Esophagus mucosa (tissue), 1 donor: ENCODE data around the gene UGT1A5. TPM values are rescaled to one million over a fixed set of nuclear protein-coding genes. Genes with fewer than 3 reads are reported as not detected.
"Not testable (repeated sequence)": the region's sequence is repeated elsewhere in the genome, so short reads cannot be mapped to it uniquely, and the experiment has no call there.

Experiments
- ATAC-seq: fragments of 200-7000 bp; cut with Tn5 transposase; one replicate; pipeline ENCODE4 v1.9.1; 2020
- total RNA-seq: library from RNA; stranded (reverse); gene quantifications from one replicate; pipeline ENCODE4 v1.2.4, GENCODE V29; 2023
- donor health status: DM: yes; HTN: yes; CAD: no.

UGT1A5 gene
- total RNA-seq, 1 donor from 2014 or later = 0.68 TPM

DNA sequence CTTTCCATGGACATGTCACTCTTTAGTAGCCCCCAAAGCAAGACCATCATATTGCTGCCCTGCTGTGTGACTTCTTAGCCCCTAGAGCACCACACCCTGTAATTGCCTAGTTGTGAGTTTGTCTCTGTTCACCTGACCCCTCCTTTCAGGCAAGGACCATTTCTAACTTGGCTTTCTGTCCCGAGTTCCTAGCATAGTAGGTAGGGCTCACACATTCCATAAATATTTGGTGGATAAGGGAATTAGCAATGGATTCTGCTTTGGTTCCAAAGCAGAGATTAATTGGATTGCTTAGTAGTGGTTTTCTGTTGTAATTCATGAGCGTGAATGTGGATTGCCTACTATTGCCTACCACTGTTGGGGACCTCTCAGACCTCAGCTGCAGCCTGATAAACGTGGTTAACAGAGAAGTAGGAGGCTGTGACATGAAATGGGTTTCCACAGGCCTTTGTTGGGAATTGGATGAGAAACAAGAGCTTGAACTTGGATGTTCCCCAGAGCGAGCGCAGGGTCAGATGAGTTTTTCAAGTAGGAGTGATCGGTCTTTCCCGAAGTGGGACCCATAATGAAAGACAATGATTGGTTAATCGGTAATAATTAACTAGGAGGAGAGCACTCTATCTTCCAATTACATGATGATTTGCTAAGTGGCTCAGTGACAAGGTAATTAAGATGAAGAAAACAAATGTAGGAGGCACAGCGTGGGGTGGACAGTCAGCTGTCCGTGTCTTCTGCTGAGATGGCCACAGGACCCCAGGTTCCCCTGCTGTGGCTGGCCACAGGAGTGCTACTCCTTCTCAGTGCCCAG is 34.0 kb downstream of the UGT1A5 start:
- ATAC-seq = no peak

DNA sequence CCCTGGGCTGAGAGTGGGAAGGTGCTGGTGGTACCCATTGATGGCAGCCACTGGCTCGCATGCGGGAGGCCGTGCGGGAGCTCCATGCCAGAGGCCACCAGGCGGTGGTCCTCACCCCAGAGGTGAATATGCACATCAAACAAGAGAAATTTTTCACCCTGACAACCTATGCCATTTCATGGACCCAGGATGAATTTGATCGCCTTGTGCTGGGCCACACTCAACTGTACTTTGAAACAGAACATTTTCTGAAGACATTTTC is 34.5 kb downstream of the UGT1A5 start:
- no peak for ATAC-seq

DNA sequence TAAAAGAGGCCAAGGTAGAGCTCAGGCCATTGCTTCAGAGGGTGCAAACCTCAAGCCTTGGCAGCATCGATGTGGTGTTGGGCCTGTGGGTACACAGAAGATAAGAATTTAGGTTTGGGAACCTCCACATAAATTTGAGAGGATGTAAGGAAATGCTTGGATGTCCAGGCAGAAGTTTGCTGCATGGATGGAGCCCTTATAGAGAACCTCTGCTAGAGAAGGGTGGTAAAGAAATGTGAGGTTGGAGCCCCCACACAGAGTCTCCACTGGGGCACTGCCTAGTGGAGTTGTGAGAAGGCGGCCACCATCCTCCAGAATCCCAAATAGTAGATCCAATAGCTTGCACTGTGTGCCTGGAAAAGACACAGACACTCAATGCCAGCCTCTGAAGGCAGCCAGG is 38.0 kb downstream of the UGT1A5 start:
- ATAC-seq = not testable (repeated sequence)

DNA sequence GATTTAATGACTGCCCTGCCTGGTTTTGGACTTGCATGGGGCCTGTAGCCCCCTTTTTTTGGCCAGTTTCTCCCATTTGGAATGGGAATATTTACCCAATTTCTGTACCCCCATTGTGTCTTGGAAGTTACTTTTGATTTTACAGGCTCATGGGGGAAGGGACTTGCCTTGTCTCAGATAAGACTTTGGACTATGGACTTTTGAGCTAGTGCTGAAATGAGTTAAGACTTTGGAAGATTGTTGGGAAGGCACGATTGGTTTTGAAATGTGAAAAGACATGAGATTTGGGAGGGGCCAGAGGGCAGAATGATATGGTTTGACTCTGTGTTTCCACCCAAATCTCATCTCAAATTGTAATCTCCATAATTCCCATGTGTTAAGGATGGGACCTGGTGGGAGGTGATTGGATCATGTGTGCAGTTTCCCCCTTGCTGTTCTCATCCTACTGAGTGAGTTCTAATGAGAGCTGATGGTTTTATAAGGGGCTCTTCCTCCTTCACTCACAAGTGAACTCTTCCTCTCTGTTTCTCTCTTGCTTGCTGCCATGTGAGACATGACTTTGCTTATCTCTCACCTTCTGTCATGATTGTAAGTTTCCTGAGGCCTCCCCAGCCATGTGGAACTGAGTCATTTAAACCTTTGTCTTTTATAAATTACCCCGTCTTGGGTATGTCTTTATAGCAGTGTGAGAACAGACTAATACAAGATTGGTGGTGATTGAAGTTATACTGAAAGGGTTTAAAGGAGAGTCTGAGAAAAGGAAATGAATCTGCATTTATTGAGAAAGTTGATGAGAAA is 38.7 kb downstream of the UGT1A5 start:
- not testable (repeated sequence) for ATAC-seq

DNA sequence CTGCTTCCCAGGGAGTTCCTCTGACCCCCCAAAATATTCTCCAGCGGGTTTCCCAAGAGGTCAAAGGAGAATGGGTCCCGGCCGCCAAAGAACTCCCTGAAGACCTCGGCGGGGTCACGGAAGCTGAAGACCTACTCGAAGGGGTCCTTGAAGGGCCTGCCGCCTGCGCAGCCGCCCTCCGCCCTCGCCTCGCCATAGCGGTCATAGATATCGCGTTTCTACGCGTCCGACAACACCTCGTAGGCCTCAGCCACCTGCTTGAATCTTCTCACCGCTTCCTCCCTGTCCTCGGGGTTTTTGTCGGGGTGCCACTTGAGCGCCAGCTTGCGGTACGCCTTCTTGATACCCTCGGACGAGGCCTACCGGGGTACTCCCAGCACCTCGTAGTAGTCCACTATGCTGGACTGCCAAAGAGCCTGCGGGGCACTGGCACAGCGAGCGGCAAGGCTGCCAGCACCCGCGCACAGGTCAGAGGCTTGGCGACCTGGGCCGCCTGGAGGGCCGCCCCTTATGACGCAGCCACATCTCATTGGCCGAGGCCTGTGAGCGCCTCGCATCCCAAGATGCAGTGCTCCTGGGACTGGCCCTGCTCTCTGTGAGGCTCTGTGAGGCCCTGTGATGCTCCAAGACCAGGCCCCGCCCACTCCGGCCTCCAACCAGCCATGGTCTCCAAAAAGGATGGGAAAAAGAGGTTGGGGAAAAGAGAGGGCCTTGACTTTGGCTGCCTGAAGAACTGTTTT is 42.3 kb downstream of the UGT1A5 start:
- no peak for ATAC-seq

DNA sequence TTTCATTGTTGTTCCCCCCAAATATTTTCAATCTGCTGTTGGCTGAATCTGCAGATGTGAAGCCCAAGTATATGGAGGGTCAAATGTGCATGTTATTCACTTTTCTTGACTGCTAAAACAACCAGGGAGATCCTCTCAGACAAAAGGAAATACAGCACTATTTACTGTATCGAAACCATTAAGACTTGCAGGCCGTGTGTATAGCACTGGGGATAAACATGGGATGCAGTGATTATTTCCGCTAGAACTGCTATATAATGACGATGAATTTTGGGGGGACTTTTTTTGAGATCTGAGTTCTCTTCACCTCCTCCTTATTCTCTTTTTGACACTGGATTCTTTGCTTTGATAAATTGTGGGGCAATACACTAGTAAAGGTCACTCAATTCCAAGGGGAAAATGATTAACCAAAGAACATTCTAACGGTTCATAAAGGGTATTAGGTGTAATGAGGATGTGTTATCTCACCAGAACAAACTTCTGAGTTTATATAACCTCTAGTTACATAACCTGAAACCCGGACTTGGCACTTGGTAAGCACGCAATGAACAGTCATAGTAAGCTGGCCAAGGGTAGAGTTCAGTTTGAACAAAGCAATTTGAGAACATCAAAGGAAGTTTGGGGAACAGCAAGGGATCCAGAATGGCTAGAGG is 43.8 kb downstream of the UGT1A5 start:
- ATAC-seq = no peak

DNA sequence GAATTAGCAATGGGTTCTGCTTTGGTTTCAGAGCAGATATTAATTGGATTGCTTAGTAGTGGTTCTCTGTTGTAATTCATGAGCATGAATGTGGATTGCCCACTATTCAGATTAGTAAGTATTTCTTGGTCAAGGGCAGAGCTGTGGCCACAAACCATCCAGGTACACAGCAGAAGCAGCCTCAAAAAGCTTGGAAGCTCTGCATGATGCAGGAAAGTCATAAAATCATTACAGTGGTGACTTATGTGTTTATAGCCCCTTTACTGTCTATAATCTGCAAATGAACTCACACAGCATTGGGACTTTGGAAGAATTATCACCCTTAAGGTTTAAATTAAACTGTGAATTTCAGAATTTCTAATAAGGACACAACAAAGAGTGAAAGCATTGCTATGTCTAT is 45.4 kb downstream of the UGT1A5 start:
- ATAC-seq = no peak

DNA sequence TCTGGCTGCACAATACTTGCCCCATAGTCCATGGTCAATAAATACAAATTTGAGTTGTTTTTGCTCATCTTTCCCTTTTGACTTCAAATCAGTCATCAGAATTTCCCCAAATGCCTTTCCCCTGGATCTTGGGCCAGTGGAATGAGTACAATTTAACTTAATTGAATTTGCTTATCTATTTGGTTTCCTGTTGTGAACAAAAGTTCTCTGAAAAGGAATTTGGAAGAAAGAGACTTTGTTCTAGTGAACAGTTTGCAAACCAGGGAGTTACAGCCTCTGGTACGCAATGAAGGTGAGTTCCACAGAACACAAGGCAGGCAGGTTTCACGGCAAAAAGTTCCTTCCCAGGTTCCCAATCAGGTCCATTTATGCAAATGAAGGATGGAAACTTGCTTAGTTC is 46.1 kb downstream of the UGT1A5 start:
- no peak for ATAC-seq

DNA sequence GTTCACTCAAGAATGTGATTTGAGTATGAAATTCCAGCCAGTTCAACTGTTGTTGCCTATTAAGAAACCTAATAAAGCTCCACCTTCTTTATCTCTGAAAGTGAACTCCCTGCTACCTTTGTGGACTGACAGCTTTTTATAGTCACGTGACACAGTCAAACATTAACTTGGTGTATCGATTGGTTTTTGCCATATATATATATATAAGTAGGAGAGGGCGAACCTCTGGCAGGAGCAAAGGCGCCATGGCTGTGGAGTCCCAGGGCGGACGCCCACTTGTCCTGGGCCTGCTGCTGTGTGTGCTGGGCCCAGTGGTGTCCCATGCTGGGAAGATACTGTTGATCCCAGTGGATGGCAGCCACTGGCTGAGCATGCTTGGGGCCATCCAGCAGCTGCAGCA is 47.3 kb downstream of the UGT1A5 start, which contains the start of gene UGT1A1:
TSS of gene UGT1A1 (plus strand) at position 228 of the 400 bp plus-strand sequence. CDS start at position 246, 18 bp downstream.
- no peak for ATAC-seq

DNA sequence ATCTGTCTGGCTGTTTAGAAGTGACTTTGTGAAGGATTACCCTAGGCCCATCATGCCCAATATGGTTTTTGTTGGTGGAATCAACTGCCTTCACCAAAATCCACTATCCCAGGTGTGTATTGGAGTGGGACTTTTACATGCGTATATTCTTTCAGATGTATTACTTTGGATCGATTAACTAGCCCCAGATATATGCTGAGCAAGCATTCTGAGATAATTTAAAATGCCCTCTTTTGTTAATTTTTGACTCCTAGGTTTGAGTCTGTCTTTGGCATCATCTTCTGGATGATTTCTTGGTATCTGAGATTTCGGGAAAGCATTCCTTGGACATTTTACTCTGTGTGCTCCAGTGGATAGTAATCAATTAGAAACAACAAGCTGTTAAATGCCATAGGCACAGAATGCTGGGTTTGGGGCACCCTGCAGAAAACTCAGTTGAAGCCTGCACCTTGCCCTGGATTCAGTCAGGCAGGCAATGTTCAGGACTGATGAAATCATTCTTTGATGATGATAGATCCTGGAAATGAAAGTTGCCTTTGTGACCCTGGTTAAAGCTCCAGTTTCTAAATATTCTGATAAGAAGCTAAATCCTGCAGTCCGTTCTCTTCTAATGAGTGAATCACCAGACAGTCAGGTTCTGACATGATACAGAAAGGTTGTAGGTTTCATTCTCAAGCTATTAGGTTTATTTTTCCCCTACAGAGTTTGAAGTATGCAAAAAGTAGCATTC is 48.5 kb downstream of the UGT1A5 start:
- peak; percentile 60 for ATAC-seq

DNA sequence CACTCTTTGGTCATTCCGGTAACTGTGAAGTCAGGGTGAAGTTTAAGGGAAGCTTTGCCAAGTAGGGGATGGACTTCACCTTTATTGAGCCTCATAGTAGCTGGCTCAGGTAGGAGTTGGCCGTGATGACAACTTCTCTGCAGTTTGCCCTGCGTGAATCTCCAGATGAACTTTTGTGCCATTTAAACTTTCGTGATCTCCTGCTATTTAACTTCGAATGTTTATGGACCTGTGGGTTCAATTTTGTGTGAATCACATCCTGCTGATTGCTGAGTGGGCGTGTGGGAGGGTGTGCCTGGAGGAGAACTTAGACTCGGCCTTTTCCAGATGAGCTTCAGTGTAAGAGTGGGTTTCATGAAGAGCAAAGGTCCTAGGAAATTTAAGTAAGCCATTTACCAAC is 51.6 kb downstream of the UGT1A5 start:
- ATAC-seq = no peak

DNA sequence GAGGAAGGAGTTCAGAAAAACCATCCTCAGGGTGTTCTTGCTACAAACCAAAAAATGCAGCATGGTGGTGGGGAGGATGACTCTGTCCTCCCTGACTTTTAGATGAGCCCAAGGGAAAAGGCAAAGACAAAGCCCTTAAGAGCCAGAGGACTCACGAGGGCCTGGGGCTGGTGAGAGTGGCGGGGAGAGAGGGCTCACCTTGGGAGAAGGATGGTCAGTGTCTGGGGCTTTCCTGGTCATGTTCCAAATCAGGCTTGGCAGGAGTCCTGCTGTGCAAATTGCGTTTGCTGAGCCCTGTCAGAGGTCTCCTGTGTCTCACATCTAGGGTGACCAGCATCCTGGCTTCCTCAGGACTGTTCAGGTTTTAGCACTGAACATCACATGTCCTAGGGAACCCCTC is 52.1 kb downstream of the UGT1A5 start:
- ATAC-seq = no peak

DNA sequence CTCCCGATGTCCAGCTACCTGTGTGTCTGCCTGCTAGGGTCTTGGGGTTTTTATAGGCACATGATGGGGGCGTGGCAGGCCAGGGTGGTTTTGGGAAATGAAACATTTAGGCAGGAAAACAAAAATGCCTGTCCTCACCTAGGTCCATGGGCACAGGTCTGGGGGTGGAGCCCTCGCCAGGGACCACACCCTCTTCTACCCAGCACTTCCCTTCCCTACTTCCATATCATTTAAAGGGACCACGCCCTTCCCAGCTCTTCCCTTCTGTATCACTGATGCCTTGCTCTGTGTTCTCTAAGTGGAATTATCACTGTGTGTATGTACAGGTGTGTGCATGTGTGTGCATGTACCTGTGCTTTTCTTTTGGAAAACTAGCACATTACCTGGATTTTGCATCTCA is 53.7 kb downstream of the UGT1A5 start:
- ATAC-seq = no peak

DNA sequence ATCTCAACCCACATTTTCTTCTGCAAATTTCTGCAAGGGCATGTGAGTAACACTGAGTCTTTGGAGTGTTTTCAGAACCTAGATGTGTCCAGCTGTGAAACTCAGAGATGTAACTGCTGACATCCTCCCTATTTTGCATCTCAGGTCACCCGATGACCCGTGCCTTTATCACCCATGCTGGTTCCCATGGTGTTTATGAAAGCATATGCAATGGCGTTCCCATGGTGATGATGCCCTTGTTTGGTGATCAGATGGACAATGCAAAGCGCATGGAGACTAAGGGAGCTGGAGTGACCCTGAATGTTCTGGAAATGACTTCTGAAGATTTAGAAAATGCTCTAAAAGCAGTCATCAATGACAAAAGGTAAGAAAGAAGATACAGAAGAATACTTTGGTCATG is 55.4 kb downstream of the UGT1A5 start:
- no peak for ATAC-seq

DNA sequence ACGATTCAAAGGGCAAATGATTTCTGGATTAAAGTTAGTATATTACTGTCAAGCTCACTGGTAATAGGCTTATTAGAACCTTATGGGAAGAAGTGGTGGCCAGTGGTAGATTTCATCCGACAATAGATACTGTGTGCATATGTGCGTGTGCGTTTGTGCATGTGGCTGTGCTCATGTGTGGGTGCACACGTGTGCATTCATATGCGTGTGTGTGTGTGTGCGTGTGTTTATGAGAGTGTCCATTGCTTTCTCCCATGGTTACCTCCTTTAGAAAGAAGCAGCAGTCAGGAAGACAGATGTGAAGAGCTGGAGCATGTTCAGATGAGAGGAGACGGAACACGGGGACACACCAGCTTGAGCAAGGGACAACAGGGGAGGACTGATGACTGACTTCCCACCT is 56.6 kb downstream of the UGT1A5 start:
- no peak for ATAC-seq

DNA sequence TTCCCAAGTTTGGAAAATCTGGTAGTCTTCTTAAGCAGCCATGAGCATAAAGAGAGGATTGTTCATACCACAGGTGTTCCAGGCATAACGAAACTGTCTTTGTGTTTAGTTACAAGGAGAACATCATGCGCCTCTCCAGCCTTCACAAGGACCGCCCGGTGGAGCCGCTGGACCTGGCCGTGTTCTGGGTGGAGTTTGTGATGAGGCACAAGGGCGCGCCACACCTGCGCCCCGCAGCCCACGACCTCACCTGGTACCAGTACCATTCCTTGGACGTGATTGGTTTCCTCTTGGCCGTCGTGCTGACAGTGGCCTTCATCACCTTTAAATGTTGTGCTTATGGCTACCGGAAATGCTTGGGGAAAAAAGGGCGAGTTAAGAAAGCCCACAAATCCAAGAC is 59.4 kb downstream of the UGT1A5 start:
- no peak for ATAC-seq

DNA sequence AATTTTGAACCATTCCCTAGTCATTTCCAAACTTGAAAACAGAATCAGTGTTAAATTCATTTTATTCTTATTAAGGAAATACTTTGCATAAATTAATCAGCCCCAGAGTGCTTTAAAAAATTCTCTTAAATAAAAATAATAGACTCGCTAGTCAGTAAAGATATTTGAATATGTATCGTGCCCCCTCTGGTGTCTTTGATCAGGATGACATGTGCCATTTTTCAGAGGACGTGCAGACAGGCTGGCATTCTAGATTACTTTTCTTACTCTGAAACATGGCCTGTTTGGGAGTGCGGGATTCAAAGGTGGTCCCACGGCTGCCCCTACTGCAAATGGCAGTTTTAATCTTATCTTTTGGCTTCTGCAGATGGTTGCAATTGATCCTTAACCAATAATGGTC is 59.9 kb downstream of the UGT1A5 start:
- no peak for ATAC-seq

DNA sequence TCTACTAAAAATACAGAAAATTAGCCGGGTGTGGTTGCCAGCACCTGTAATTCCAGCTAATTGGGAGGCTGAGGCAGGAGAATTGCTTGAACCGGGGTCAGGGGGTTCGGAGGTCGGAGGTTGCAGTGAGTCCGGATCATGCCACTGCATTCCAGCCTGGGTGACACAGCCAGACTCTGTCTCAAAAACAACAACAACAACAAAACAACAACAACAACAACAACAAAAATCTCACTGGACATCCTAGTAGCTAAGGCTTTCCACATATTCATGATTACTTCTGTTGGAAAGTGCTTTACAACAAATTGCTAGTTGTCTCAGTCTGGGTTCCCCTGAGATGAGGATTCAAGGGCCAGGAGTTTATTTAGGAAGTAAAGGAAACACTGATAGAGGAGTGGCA is 61.1 kb downstream of the UGT1A5 start:
- no peak for ATAC-seq

DNA sequence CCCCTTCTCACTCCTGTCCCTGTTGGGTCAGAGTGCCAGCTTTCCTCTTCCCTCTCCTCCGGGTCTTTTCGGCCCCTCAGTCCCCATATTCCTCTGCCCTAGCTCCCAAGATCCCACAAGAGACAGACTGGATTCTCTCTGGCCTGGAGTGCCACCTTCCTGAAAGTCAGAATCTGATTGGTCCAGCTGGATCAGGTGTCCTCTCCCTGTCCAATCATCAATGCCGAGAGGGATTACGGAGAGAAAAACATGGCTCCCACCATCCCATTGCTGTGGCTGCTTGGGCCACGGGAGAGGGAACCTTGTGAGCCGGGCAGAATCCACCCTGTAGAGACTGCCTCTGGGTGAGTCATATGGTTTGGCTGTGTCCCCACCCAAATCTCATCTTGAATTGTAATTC is 62.7 kb downstream of the UGT1A5 start:
- ATAC-seq = no peak

DNA sequence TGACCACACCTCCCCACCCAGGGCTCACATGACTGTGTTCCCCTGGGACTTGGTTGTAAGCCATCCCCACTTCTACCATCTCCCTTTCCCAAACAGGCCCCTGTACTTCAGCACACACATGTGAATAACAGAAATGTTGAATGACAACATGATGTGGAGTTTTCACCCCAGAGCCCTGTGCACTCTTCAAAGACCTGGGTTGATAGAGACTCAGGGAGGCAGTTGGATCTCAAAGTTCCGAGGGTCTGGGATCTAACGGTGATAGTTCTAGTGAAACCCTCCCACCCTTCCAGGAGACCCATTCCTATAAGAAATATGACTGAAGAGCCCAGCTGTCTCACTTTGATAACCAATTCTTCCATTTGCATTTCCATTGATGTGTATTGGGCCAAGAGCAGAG is 65.3 kb downstream of the UGT1A5 start, which contains the start of gene MROH2A:
TSS of gene MROH2A (plus strand) at position 301 of the 400 bp plus-strand sequence. CDS start 1,029 bp downstream, outside the sequence.
- no peak for ATAC-seq

DNA sequence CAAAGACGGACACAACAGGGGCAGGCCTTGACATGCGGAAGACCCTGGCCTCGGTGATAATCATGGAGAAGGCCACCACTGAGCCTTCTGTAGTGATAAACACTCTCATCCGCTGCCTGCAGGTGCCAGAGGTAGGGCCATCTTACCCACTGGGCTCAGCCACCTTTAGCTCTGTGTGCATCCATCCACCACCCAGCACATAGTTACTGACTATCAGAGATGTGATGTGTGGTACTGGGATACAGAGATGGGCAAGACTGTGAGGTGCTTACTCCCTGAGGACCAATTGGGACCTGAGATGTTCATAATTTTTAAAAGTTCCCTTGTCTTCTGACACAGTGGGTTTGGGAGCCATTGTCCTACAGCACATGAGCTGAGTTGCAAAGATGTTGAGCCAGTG is 67.0 kb downstream of the UGT1A5 start:
- no peak for ATAC-seq

DNA sequence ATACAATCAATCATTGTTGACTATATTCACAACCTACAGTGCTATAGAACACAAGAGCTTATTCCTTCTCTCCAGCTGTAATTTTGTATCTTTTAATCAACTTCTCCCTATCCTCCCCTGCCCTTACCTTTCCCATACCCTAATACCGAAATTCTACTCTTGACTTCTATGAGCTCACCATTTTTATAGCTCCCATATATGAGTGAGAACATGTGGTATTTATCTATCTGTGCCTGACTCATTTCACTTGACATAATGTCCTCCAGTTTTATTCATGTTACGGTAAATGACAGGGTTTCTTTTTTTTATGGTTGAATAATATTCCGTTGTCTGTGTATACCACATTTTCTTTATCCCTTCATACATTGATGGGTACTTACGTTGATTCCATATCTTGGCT is 68.1 kb downstream of the UGT1A5 start:
- ATAC-seq = no peak
